ENCODE results near the gene KLHL30.

DNA sequence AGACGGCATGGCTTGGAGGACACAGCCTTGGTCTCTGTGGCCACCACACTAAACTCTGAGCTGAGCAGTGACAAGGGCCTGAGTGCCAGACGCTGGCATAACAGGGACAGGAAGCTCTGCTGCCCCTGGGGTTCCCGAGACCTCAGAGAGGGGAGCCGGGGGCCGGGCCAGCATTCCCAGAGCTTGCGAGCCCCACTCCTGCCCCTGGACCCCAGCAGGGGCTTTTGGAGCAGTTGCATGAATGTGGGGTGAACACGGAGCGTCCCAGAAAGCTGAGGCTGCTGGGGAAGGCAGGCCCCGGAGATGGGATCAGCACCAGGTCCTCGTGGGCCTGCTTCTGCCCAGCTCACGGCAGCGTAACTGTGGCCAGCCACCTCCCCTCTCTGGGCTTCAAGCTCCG is 12.7 kb downstream of the KLHL30 start:
- TF ChIP-seq, protein P1, sequence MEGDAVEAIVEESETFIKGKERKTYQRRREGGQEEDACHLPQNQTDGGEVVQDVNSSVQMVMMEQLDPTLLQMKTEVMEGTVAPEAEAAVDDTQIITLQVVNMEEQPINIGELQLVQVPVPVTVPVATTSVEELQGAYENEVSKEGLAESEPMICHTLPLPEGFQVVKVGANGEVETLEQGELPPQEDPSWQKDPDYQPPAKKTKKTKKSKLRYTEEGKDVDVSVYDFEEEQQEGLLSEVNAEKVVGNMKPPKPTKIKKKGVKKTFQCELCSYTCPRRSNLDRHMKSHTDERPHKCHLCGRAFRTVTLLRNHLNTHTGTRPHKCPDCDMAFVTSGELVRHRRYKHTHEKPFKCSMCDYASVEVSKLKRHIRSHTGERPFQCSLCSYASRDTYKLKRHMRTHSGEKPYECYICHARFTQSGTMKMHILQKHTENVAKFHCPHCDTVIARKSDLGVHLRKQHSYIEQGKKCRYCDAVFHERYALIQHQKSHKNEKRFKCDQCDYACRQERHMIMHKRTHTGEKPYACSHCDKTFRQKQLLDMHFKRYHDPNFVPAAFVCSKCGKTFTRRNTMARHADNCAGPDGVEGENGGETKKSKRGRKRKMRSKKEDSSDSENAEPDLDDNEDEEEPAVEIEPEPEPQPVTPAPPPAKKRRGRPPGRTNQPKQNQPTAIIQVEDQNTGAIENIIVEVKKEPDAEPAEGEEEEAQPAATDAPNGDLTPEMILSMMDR (IDR thresholded peaks at IDR 0.05): no peak
- TF ChIP-seq POLR2A (IDR thresholded peaks at IDR 0.05) (no peak), POLR2AphosphoS5 (IDR thresholded peaks at IDR 0.05) (no peak)
